ENCODE measurements around the gene DBNDD1. TPM values are rescaled to one million over a fixed set of nuclear protein-coding genes. Genes with fewer than 3 reads are reported as not detected.

The DBNDD1 gene
- total and polyA plus RNA-seq, 10 of the 15 experiments (the other 5 are each of a cell fraction or from before 2014, with no cell fraction given), result 0.06 to 4.6 (median 0.55) TPM

- RAD21 ChIA-PET (ENCODE audit: unreplicated experiment), result no interaction called here
Measured at GRCh38 chr16:90047714-90048346, 28.6 kb upstream of the DBNDD1 start.

More at GRCh38 chr16:90047714-90048346, 28.6 kb upstream of the DBNDD1 start:
- intact Hi-C loops (cut with micrococcal nuclease; ENCODE audit: unreplicated experiment), result no loop called here
- Histone ChIP-seq H3K27ac (ENCODE audit: control insufficient read depth, insufficient read depth) (no peak overlapping the region), H3K9me3 (replicated peaks; ENCODE audit: control insufficient read depth, insufficient read depth, low read length) (no peaks in the 10 kb centered on the region), H3K4me2 (ENCODE audit: control insufficient read depth, insufficient read depth) (no peak overlapping the region), H3K4me1 (ENCODE audit: control insufficient read depth, insufficient read depth, low read length) (no peaks in the 10 kb centered on the region), H3K4me3 (no peak overlapping the region), H3K9ac (ENCODE audit: control insufficient read depth, insufficient read depth, low read length) (no peak overlapping the region), H3K79me2 (ENCODE audit: control insufficient read depth, insufficient read depth, low read length) (no peaks in the 10 kb centered on the region), H3K36me3 (ENCODE audit: control insufficient read depth in 2 of 2, insufficient read depth in 2 of 2, low read length in 1 of 2) (no peaks in the 10 kb centered on the region), H4K20me1 (ENCODE audit: control insufficient read depth, insufficient read depth) (no peaks in the 10 kb centered on the region), H2AFZ (ENCODE audit: control insufficient read depth, low read depth, low read length) (no peak overlapping the region), H3K27me3 (replicated peaks in 1 of 2; ENCODE audit: control insufficient read depth in 2 of 2, insufficient read depth in 2 of 2, low read length in 1 of 2) (peaks cover 0 to 3% of the 10 kb centered on the region in 2 experiments; a peak in 1 of 4 replicates)
- 91% methylated on average over 9 of the region's 59 CpGs for WGBS (ENCODE audit: insufficient coverage, insufficient replicate concordance, low lambda C conversion rate, missing lambda C conversion rate)
- ChIA-PET POLR2A (no interaction called here), CTCF (no interaction called here), SMC1A (ENCODE audit: uncharacterized antibody, unreplicated experiment) (no interaction called here)
- DNase-seq (ENCODE audit: low read depth, low spot score) (no peak), FAIRE-seq (no peak), ATAC-seq (no peak)
- no TSS peak for BruUV-seq (replicated peaks)
- no peak for TF ChIP-seq RBBP5 (conservative IDR thresholded peaks at IDR 0.05)
- no peak for TF ChIP-seq RUNX3 (IDR thresholded peaks at IDR 0.05; ENCODE audit: low read length)
- TF ChIP-seq FOXM1 (IDR thresholded peaks at IDR 0.05; ENCODE audit: low read depth, low read length), result no peak
- TF ChIP-seq NFIC (IDR thresholded peaks at IDR 0.05; ENCODE audit: low read depth, low read length), result no peak
- no peak for TF ChIP-seq STAT3 (IDR thresholded peaks at IDR 0.05; ENCODE audit: low read depth, low read length)
- TF ChIP-seq RFX5 (IDR thresholded peaks at IDR 0.05; ENCODE audit: low read depth, low read length), result no peak
- no peak for TF ChIP-seq FOS (IDR thresholded peaks at IDR 0.05; ENCODE audit: borderline replicate concordance, extremely low read depth, insufficient read length)
- no peak for TF ChIP-seq BRCA1 (IDR thresholded peaks at IDR 0.05; ENCODE audit: low read depth, low read length)
- TF ChIP-seq TCF12 (IDR thresholded peaks at IDR 0.05; ENCODE audit: low read depth, low read length), result no peak
- no peak for TF ChIP-seq SMAD5 (IDR thresholded peaks at IDR 0.05; ENCODE audit: low read depth)
- TF ChIP-seq CBX5 (IDR thresholded peaks at IDR 0.05; ENCODE audit: low read depth), result no peak
- TF ChIP-seq, protein P1, sequence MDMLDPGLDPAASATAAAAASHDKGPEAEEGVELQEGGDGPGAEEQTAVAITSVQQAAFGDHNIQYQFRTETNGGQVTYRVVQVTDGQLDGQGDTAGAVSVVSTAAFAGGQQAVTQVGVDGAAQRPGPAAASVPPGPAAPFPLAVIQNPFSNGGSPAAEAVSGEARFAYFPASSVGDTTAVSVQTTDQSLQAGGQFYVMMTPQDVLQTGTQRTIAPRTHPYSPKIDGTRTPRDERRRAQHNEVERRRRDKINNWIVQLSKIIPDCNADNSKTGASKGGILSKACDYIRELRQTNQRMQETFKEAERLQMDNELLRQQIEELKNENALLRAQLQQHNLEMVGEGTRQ (IDR thresholded peaks at IDR 0.05; ENCODE audit: borderline replicate concordance, low read depth, low read length), result no peak
- no peak for TF ChIP-seq PAX5 (IDR thresholded peaks at IDR 0.05; ENCODE audit: borderline replicate concordance, low read depth, low read length)
- TF ChIP-seq KDM1A (IDR thresholded peaks at IDR 0.05; ENCODE audit: borderline replicate concordance), result no peak
- TF ChIP-seq, protein P2, sequence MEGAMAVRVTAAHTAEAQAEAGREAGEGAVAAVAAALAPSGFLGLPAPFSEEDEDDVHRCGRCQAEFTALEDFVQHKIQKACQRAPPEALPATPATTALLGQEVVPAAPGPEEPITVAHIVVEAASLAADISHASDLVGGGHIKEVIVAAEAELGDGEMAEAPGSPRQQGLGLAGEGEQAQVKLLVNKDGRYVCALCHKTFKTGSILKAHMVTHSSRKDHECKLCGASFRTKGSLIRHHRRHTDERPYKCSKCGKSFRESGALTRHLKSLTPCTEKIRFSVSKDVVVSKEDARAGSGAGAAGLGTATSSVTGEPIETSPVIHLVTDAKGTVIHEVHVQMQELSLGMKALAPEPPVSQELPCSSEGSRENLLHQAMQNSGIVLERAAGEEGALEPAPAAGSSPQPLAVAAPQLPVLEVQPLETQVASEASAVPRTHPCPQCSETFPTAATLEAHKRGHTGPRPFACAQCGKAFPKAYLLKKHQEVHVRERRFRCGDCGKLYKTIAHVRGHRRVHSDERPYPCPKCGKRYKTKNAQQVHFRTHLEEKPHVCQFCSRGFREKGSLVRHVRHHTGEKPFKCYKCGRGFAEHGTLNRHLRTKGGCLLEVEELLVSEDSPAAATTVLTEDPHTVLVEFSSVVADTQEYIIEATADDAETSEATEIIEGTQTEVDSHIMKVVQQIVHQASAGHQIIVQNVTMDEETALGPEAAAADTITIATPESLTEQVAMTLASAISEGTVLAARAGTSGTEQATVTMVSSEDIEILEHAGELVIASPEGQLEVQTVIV (IDR thresholded peaks at IDR 0.05; ENCODE audit: borderline replicate concordance, partially characterized antibody), result no peak
- in situ Hi-C loops (cut with MboI), result no loop called here
